Inflammatory macrophage treated with lipopolysaccharide for 1 hour (primary cell): ENCODE results near the gene SERPINH1.

ENCODE experiments used
- DNase-seq, 2 donors: peaks; one replicate each; pipeline ENCODE4 v3.0.0-alpha.2; 2020 to 2022

SERPINH1 gene

GRCh38 chr11:75557666-75558494 lies 4.2 kb upstream of the SERPINH1 start:
- no peak for DNase-seq

DNA sequence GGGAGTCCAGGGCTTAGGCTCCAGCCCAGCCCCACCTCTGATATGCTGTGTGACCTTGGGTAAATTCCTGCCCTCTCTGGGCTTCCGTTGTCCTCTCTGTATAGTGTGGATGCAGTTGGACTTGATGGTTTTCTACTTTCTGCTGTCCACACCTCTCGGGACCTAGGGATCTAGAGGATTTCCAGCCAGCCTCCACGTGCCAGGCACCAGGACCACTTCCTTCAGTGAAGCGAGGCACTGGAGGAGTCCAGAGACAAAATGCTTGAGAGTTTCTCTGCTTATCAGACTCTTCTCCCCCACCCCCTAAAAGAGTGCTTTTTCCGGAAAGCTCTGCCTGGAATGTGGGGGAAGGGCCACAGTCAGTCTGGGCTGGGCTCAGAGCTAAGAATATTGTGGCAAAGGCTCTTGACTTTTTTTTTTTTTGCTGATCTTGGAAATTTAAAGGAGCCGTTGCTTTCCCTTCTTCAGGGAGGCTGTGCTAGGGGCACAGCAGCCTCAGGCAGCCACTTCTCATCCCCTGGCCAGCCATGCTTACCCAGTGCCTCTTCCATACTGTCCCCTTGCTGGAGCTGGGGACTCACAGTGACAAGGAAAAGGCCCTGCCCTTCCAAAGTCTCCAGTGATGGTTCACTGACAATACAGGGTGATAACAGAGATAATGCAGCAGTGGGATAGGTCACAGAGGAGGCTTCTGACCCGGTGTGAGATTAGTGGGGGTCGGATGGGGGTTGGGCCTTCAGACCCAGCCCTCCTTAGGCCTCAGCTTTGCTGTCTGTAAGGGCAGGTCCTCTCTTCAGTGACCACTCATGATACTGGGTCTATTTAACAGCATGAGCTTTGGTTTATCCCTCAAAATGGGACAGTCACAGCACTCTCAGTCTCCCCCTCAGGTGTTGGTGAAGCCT lies 2.9 kb upstream of the SERPINH1 start:
- DNase-seq, result no peak

- DNase-seq, result no peak
Measured at GRCh38 chr11:75560644-75561043, 1.4 kb upstream of the SERPINH1 start.

GRCh38 chr11:75561426-75562047 lies 516 bp upstream of the SERPINH1 start:
- no peak for DNase-seq

DNA sequence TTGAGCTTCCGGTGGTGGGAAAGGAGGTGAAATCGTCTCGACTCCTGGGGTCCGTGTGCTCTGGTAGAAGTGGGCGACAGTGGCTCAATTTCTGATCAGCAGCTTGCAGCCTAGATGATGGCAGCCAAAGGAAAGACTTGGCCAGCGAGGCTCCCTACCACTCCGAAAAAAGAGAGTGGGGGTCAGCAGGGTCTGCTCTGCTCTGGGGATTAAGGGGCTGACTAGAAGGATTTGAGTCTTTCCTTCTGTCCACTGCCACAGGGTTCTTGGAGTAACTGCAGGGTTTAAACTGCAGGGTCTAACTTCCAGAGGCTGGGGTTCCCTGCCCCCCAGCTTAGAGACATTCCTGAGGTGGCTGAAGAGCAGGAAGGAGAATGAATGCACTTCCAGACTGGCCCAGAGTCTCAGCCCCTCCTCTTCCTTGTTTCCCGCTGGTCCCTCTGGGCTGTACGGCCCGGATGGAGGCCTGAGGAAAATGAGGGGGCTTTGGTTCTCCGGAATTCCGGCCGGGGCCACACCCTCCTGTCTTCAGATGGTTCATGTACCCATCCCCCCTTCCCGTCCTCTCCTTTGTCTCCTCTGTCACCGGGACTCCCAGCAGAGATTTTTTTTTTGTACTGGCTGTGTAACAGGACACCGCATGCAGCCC lies 907 bp downstream of the SERPINH1 start:
- no peak for DNase-seq

DNA sequence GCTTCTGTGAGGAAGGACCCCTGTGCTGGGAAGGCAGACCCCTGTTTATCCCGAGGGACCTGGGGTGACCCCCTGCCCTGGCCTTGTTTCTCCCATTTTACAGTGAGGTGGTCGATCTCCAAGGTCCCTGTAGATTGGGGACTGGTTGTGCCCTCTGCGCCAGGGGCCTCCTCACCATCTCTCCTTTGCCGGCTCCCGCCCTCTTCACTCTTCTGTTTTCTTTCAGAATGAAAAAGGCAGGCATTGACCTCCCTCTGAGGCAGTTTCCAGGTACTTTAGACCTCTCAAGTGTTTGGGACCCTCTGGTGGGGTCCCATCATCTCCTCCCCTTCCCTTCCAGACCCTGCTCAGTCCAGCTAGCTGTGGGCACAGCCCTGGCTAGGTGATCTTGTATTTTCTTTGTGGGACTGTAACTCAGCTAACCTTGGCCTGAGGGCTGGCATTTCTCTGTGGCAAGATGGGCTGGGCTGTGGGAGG lies 1.5 kb downstream of the SERPINH1 start:
- no peak for DNase-seq

DNA sequence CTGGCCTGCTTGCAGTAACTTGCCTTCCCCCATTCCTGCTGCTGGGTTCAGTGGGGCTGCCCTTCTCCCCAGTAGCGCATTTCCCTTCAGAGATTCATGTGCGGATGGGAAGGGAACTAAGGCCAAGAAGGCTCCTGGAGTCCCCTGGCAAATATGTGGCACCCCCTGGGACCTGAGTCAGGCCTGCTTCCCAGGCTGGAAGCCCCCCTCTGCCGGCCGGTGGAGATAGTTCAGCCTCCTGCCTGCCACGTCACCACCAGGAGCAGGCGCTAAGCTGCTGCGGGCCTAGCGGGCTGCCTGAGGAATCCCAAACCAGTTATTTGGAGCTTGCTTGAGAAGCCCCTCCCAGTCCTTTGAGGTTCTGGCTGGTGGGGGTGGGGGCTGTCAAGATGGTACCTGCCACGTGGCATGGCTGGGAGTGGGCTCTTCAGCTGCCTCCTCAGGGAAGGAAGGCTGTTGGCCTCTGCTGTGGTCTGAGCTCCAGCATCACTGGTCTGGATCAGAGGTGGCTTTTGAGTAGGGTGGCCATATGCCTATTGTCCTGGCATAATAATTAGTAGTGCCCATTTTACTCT lies 2.0 kb downstream of the SERPINH1 start:
- no peak for DNase-seq

DNA sequence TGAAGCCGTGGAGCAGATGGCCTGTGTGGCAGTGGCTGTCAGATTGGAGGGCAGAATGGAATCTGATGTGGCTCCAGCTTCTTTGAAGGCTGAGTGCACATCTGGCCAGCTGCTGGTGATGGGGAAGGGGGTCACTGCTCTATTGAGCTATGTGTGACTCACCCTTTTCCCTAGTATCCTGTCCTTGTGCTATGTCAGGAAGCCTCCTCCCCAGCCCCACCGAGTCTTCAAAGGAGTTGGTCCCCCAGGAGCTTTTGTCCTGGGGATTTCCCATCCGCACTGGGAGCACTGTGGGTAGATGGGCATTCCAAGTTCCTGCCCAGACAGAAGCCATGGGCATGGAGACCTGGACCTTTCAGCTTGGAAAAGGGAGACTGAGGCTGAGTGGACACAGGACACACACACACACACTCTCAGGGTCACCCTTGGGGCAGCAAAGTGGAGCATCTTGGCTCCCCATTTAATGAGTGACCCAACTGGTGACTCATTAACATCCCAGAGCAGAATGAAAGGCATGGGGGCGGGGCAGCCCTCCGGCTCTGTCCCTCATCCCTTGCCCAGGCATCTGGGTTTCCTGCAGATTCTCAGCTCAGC lies 3.3 kb downstream of the SERPINH1 start:
- DNase-seq, result no peak

DNA sequence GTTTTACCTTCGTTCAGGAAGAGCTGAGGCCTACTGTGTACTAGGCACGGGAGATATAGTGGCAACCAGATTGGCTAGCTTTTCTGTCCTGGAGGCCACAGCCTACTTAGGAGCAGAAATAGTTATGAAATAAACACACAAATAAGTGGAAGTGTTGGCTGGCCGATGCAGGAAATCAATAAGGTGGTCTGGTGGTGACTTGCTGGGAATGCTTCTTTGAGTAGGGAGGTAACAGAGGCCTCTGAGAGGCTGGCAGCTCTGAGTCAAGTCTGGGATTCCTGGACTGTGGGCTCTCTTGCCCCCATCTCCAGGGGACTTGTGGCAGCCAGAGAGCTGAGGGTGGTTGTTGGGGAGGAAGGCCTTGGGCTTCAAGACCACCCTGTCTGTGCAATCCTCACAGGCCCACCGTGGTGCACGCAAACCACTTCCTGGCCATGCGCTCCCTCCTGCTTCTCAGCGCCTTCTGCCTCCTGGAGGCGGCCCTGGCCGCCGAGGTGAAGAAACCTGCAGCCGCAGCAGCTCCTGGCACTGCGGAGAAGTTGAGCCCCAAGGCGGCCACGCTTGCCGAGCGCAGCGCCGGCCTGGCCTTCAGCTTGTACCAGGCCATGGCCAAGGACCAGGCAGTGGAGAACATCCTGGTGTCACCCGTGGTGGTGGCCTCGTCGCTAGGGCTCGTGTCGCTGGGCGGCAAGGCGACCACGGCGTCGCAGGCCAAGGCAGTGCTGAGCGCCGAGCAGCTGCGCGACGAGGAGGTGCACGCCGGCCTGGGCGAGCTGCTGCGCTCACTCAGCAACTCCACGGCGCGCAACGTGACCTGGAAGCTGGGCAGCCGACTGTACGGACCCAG lies 4.1 kb downstream of the SERPINH1 start:
- no peak for DNase-seq

DNA sequence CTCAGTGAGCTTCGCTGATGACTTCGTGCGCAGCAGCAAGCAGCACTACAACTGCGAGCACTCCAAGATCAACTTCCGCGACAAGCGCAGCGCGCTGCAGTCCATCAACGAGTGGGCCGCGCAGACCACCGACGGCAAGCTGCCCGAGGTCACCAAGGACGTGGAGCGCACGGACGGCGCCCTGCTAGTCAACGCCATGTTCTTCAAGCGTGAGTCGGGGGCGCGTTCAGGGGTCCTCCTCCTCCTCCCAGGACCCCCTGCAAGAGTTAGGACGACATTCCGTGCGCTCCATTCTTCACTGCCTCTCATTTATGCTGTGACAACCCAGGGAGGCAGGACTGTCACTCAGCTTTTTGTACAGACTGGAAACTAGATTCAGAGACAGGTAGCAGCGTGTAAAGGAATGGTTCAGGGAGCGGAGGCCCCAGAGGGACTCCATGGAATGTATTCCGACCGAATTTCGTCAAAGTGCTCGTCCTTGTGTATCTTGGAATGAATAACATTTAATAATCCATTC lies 4.8 kb downstream of the SERPINH1 start:
- DNase-seq, result no peak

GRCh38 chr11:75567971-75568370 lies 5.9 kb downstream of the SERPINH1 start:
- no peak for DNase-seq

DNA sequence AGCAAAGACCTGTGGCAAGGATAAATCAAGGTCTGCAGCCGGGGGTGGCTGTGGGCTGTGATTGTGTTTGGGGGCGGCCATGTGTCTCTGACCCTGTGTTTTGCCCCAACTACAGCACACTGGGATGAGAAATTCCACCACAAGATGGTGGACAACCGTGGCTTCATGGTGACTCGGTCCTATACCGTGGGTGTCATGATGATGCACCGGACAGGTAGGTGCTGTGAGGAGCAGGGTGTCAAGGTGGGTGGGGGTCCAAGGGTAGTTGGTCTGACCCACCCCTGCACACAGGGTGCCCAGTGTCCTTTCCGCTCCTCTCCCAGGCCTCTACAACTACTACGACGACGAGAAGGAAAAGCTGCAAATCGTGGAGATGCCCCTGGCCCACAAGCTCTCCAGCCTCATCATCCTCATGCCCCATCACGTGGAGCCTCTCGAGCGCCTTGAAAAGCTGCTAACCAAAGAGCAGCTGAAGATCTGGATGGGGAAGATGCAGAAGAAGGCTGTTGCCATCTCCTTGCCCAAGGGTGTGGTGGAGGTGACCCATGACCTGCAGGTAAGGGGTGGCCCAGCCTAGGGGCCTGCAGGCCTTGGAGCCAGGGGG lies 6.7 kb downstream of the SERPINH1 start:
- DNase-seq, result no peak

DNA sequence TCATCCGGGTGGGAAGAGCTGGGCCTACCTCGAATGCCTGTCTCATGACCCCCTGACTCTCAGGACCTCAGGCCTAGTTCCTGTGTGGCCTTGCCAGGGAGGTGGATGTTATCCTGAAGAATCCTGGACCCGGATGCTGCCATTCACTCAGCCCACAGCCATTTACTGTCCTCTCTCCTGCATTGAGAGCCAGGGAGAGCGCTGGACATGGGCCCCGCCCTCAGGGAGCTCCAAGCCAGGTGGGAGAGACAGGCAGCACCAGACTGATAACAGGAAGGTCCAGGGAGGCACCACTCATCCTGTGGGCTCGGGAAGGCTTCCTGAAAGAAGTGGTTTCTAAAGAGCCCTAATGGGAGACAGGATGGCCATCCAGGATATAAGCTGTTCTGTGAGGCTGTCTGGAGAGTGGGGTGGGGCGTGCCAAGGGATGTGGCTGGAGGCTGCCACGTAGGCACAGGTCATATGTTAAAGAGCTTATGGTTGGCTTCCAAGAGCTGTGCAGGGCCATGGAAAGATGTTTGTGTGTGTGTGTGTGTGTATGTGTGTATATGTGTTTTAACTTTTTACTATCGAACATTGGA lies 8.6 kb downstream of the SERPINH1 start:
- DNase-seq, result no peak

- no peak for DNase-seq
Measured at GRCh38 chr11:75571625-75572024, 9.6 kb downstream of the SERPINH1 start.

DNA sequence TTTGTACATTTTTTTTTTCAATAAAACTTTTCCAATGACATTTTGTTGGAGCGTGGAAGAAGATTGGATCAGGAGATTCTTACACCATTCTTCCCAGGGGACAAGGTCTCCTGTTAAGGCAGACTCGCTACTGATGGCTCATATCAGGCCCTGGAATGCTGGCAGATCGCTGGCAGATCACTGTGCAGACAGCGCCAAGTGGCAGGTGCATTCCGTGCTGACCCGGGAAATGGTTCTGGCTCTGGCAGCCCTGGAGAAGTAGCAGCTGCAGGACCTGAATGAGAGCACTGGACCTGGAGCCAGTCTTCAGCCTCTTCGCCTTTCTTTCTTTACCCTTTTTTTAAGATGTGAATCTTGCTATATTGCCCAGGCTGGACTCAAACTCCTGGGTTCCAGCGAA lies 10.7 kb downstream of the SERPINH1 start:
- DNase-seq, result no peak

- DNase-seq, result no peak
Measured at GRCh38 chr11:75574698-75575602, 12.9 kb downstream of the SERPINH1 start.

GRCh38 chr11:75576017-75576416 lies 14.0 kb downstream of the SERPINH1 start:
- no peak for DNase-seq

GRCh38 chr11:75576499-75576918 lies 14.5 kb downstream of the SERPINH1 start:
- DNase-seq, result peak; percentile 85 to 95

- no peak for DNase-seq
Measured at GRCh38 chr11:75577207-75577606, 15.2 kb downstream of the SERPINH1 start.
